GM12878 (cell line): ENCODE measurements around the gene DNAH2. TPM values are rescaled to one million over a fixed set of nuclear protein-coding genes. Genes with fewer than 3 reads are reported as not detected.
A peak's percentile ranks its signal among the peaks of the same experiment; 100 is the strongest.

Source experiments
- ATAC-seq: fragments of 200-7000 bp; cut with Tn5 transposase; 3 replicates; pipeline ENCODE4 v1.9.1; 2020; ENCODE audit warnings: mild to moderate bottlenecking, moderate library complexity
- BruUV-seq: library from RNA; stranded (reverse); fragments of 400-500 nt; replicated peaks from 2 replicates; lab custom pipeline; 2021; lab: Mats Ljungman, UMichigan
- CTCF ChIA-PET: fragments of 300-600 bp; sonication (Branson Sonifier 250); formaldehyde crosslinking; extraction: SDS; loops from one replicate; lab custom pipeline; 2021; ENCODE audit warnings: inconsistent platforms; lab: Yijun Ruan, JAX
- POLR2A ChIA-PET: fragments of 350-600 bp; formaldehyde crosslinking; extraction: SDS; loops from one replicate; lab custom pipeline; 2021; ENCODE audit warnings: inconsistent platforms; lab: Charles Lee
- RAD21 ChIA-PET: fragments of 300-600 bp; sonication (Branson Sonifier 250); formaldehyde crosslinking; loops from one replicate; lab custom pipeline; 2023; ENCODE audit warnings: antibody characterized with exemption; ENCODE audit not compliant: unreplicated experiment; lab: Charles Lee
- SMC1A ChIA-PET: fragments of 300-600 bp; sonication (Branson Sonifier 250); formaldehyde crosslinking; loops from one replicate; lab custom pipeline; 2023; ENCODE audit not compliant: unreplicated experiment, uncharacterized antibody; lab: Charles Lee
- DNase-seq: peaks from one replicate; pipeline ENCODE4 v3.0.0-alpha.2; 2011; ENCODE audit warnings: low read depth, low spot score
- FAIRE-seq: peaks from 3 replicates; lab custom pipeline; 2011; peaks lifted over from hg19 to GRCh38; lab: Jason Lieb, UNC
- H2AFZ ChIP-seq: 2 replicates; pipeline ENCODE4 v1.6.0; 2011; ENCODE audit warnings: low read depth, low read length, control low read depth; ENCODE audit not compliant: control insufficient read depth
- H3K27ac ChIP-seq: 2 replicates; pipeline ENCODE4 v1.5.1; 2011; ENCODE audit warnings: control low read depth; ENCODE audit not compliant: control insufficient read depth, insufficient read depth
- H3K27me3 ChIP-seq, 2 experiments: replicated peaks in 1 of 2; 2 replicates each; pipeline versions ENCODE4 v1.6.0 to v1.6.1; 2011; ENCODE audit warnings: low read length in 1 of 2; ENCODE audit not compliant: control insufficient read depth in 2 of 2, insufficient read depth in 2 of 2
- H3K36me3 ChIP-seq, 2 experiments: 2 replicates each; pipeline ENCODE4 v1.5.1; 2011; ENCODE audit warnings: low read length in 1 of 2; ENCODE audit not compliant: control insufficient read depth in 2 of 2, insufficient read depth in 2 of 2
- H3K4me1 ChIP-seq: 2 replicates; pipeline ENCODE4 v1.6.1; 2011; ENCODE audit warnings: mild to moderate bottlenecking, low read length, moderate library complexity, mixed read lengths; ENCODE audit not compliant: control insufficient read depth, insufficient read depth
- H3K4me2 ChIP-seq: 2 replicates; pipeline ENCODE4 v1.6.0; 2011; ENCODE audit warnings: control low read depth; ENCODE audit not compliant: control insufficient read depth, insufficient read depth
- H3K4me3 ChIP-seq: fragments of 200-600 bp; sonication (generic); 2 replicates; pipeline ENCODE4 v1.5.1; 2016
- H3K79me2 ChIP-seq: 2 replicates; pipeline ENCODE4 v1.6.0; 2011; ENCODE audit warnings: low read length; ENCODE audit not compliant: control insufficient read depth, insufficient read depth
- H3K9ac ChIP-seq: 2 replicates; pipeline ENCODE4 v1.8.0; 2011; ENCODE audit warnings: low read length, control low read depth, mixed read lengths; ENCODE audit not compliant: control insufficient read depth, insufficient read depth
- H3K9me3 ChIP-seq: replicated peaks from 3 replicates; pipeline ENCODE4 v1.5.1; 2011; ENCODE audit warnings: mild to moderate bottlenecking, low read length; ENCODE audit not compliant: control insufficient read depth, insufficient read depth
- H4K20me1 ChIP-seq: 2 replicates; pipeline ENCODE4 v1.6.0; 2011; ENCODE audit not compliant: control insufficient read depth, insufficient read depth
- EED ChIP-seq: sonication (generic); IDR thresholded peaks from 2 replicates; pipeline ENCODE4 v1.6.1; 2016; ENCODE audit warnings: antibody characterized with exemption, low read depth
- ETV6 ChIP-seq, 2 experiments: fragments of 450-650 bp in 1 of 2; IDR thresholded peaks in 1 of 2; conservative IDR thresholded peaks in 1 of 2; 2 replicates each; pipeline ENCODE4 v1.6.1; 2014; ENCODE audit warnings: antibody characterized with exemption in 1 of 2, borderline replicate concordance in 1 of 2, low read depth in 1 of 2, mild to moderate bottlenecking in 1 of 2, moderate library complexity in 1 of 2
- HDGF ChIP-seq: fragments of 450-650 bp; IDR thresholded peaks from 2 replicates; pipeline ENCODE4 v1.6.1; 2016; ENCODE audit warnings: antibody characterized with exemption
- MAX ChIP-seq: IDR thresholded peaks from 2 replicates; pipeline ENCODE4 v1.6.1; 2012; ENCODE audit warnings: low read depth, low read length, improper control_type of control experiment
- MXI1 ChIP-seq: fragments of 150-350 bp; IDR thresholded peaks from 2 replicates; pipeline ENCODE4 v1.6.1; 2011; ENCODE audit warnings: low read depth, mild to moderate bottlenecking, inconsistent platforms, low read length, improper control_type of control experiment
- MYB ChIP-seq: fragments of 150-350 bp; IDR thresholded peaks from 2 replicates; pipeline ENCODE4 v1.6.1; 2014; ENCODE audit warnings: mild to moderate bottlenecking, low read depth, low read length, borderline replicate concordance
- POLR2AphosphoS2 ChIP-seq: IDR thresholded peaks from 2 replicates; pipeline ENCODE4 v1.6.1; 2011; ENCODE audit warnings: low read depth, mild to moderate bottlenecking, low read length, improper control_type of control experiment, moderate library complexity
- RAD51 ChIP-seq: fragments of 450-650 bp; IDR thresholded peaks from 2 replicates; pipeline ENCODE4 v1.6.1; 2016; ENCODE audit warnings: moderate library complexity, mild to moderate bottlenecking, inconsistent platforms
- SIN3A ChIP-seq: IDR thresholded peaks from 2 replicates; pipeline ENCODE4 v1.6.1; 2012; ENCODE audit warnings: low read depth, low read length, improper control_type of control experiment
- SREBF1 ChIP-seq: IDR thresholded peaks from 2 replicates; pipeline ENCODE4 v1.6.1; 2012; ENCODE audit warnings: mild to moderate bottlenecking, low read length
- SREBF2 ChIP-seq: IDR thresholded peaks from 2 replicates; pipeline ENCODE4 v1.6.1; 2012; ENCODE audit warnings: mild to moderate bottlenecking, low read length
- STAT3 ChIP-seq: IDR thresholded peaks from 2 replicates; pipeline ENCODE4 v1.6.1; 2011; ENCODE audit warnings: low read depth, low read length, improper control_type of control experiment
- WGBS: methylation state at CpG from one replicate; pipeline ENCODE4 v1.1.6; 2016; ENCODE audit warnings: low lambda C conversion rate; ENCODE audit not compliant: insufficient replicate concordance, insufficient coverage; ENCODE audit errors: missing lambda C conversion rate; 5-methylcytosine and 5-hydroxymethylcytosine counted together
- in situ Hi-C: fragments of 300-500 bp; cut with MboI; formaldehyde crosslinking; loops from 9 replicates; pipeline ENCODE4 v1.14.3; 2018; ENCODE audit warnings: mixed read lengths
- intact Hi-C: fragments of 100-400 bp; cut with micrococcal nuclease; formaldehyde crosslinking; loops from one replicate; pipeline ENCODE4 v1.14.2; 2022; ENCODE audit not compliant: unreplicated experiment
- polyA plus RNA-seq, 11 experiments: library from polyadenylated mRNA; depleted of rRNA in 4 of 11; unstranded in 6 of 11; stranded (reverse) in 5 of 11; fragments of >200 nt; fragmentation: Nextera tagmentation in 4 of 11; fragmentation: Illumina TruSeq in 1 of 11; extraction: Ambion mirVana in 4 of 11; extraction: Trizol in 1 of 11; gene quantifications; 1 replicate in 1 of 11; 2 replicates in 10 of 11; pipeline versions ENCODE4 v1.2.1 to v1.2.3, GENCODE V29; 2011 to 2016; ENCODE audit warnings: inconsistent platforms in 2 of 11, missing spikeins in 2 of 11, low read depth in 1 of 11
- total RNA-seq, 4 experiments: library from RNA; depleted of rRNA in 3 of 4; stranded (reverse); fragments of >200 nt in 3 of 4; fragmentation: Illumina TruSeq in 1 of 4; extraction: Trizol in 1 of 4; gene quantifications; 2 replicates each; pipeline versions ENCODE4 v1.2.1 to v1.2.3, GENCODE V29; 2013 to 2021
- TF ChIP-seq, protein P1 (sequence below): fragments of 450-650 bp; IDR thresholded peaks from 2 replicates; pipeline ENCODE4 v1.6.1; 2016; ENCODE audit warnings: mild to moderate bottlenecking, moderate library complexity, borderline replicate concordance
- TF ChIP-seq, protein P2 (sequence below): fragments of 450-650 bp; IDR thresholded peaks from 2 replicates; pipeline ENCODE4 v1.6.1; 2017; ENCODE audit warnings: mild to moderate bottlenecking, moderate library complexity

DNAH2 gene
- total and polyA plus RNA-seq, 10 of the 15 experiments (the other 5 are each of a cell fraction or from before 2014, with no cell fraction given): not detected

DNA sequence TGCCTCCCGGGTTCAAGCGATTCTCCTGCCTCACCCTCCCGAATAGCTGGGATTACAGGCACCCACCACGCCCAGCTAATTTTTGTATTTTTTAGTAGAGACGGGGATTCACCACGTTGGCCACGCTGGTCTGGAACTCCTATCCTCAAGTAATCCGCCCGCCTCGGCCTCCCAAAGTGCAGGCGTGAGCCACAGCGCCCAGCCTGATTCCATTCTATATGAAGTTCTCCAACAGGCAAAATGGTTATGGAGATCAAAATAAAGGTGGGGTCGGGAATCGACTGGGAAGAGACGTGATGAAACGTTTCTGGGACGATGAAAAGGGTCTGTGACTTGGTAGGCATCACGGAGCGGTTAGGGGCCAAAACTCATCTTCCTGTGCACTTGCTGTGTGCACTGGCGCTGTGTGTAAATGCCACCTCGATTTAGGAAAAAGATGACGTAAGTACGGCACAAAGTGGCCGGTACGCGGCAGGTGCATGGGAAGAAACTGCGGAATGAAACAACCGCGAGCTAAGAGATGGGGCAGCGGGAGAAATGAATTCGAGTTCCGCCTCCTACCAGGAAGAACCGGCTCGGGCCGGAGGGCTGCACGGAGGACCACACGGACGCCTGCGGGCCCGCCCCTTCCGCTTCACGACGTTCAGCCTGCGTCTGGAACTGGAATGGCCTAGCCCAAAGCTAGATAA, 31.9 kb upstream of the DNAH2 start:
- FAIRE-seq: peak; percentile 81
- TF ChIP-seq MYB (no peak), POLR2AphosphoS2 (no peak), MXI1 (peak; percentile 90), HDGF (no peak; the same call in 1 of the 2 replicates), ETV6 (conservative IDR thresholded peaks at IDR 0.05 in 1 of 2, IDR thresholded peaks at IDR 0.05 in 1 of 2; ENCODE audit: borderline replicate concordance in 1 of 2, low read depth in 1 of 2) (no peak), SREBF2 (no peak), SIN3A (peak; percentile 55; the same call in 1 of the 2 replicates), MAX (no peak), STAT3 (no peak), EED (peak; percentile 57; the same call in 1 of the 2 replicates), SREBF1 (no peak), RAD51 (no peak)
- TF ChIP-seq, protein P1, sequence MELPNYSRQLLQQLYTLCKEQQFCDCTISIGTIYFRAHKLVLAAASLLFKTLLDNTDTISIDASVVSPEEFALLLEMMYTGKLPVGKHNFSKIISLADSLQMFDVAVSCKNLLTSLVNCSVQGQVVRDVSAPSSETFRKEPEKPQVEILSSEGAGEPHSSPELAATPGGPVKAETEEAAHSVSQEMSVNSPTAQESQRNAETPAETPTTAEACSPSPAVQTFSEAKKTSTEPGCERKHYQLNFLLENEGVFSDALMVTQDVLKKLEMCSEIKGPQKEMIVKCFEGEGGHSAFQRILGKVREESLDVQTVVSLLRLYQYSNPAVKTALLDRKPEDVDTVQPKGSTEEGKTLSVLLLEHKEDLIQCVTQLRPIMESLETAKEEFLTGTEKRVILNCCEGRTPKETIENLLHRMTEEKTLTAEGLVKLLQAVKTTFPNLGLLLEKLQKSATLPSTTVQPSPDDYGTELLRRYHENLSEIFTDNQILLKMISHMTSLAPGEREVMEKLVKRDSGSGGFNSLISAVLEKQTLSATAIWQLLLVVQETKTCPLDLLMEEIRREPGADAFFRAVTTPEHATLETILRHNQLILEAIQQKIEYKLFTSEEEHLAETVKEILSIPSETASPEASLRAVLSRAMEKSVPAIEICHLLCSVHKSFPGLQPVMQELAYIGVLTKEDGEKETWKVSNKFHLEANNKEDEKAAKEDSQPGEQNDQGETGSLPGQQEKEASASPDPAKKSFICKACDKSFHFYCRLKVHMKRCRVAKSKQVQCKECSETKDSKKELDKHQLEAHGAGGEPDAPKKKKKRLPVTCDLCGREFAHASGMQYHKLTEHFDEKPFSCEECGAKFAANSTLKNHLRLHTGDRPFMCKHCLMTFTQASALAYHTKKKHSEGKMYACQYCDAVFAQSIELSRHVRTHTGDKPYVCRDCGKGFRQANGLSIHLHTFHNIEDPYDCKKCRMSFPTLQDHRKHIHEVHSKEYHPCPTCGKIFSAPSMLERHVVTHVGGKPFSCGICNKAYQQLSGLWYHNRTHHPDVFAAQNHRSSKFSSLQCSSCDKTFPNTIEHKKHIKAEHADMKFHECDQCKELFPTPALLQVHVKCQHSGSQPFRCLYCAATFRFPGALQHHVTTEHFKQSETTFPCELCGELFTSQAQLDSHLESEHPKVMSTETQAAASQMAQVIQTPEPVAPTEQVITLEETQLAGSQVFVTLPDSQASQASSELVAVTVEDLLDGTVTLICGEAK: peak; percentile 82
- TF ChIP-seq, protein P2, sequence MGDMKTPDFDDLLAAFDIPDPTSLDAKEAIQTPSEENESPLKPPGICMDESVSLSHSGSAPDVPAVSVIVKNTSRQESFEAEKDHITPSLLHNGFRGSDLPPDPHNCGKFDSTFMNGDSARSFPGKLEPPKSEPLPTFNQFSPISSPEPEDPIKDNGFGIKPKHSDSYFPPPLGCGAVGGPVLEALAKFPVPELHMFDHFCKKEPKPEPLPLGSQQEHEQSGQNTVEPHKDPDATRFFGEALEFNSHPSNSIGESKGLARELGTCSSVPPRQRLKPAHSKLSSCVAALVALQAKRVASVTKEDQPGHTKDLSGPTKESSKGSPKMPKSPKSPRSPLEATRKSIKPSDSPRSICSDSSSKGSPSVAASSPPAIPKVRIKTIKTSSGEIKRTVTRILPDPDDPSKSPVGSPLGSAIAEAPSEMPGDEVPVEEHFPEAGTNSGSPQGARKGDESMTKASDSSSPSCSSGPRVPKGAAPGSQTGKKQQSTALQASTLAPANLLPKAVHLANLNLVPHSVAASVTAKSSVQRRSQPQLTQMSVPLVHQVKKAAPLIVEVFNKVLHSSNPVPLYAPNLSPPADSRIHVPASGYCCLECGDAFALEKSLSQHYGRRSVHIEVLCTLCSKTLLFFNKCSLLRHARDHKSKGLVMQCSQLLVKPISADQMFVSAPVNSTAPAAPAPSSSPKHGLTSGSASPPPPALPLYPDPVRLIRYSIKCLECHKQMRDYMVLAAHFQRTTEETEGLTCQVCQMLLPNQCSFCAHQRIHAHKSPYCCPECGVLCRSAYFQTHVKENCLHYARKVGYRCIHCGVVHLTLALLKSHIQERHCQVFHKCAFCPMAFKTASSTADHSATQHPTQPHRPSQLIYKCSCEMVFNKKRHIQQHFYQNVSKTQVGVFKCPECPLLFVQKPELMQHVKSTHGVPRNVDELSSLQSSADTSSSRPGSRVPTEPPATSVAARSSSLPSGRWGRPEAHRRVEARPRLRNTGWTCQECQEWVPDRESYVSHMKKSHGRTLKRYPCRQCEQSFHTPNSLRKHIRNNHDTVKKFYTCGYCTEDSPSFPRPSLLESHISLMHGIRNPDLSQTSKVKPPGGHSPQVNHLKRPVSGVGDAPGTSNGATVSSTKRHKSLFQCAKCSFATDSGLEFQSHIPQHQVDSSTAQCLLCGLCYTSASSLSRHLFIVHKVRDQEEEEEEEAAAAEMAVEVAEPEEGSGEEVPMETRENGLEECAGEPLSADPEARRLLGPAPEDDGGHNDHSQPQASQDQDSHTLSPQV: no peak

More for the DNA sequence above, 31.9 kb upstream of the DNAH2 start:
- H3K79me2 ChIP-seq: peaks cover 62% of the 10 kb centered on the region
- DNase-seq (no peak), ATAC-seq (peak; percentile 75)
- peak overlapping the region; percentile 100 for H3K9ac ChIP-seq
- peak overlapping the region; percentile 92 for H3K4me3 ChIP-seq
- 2% methylated on average over 44 of the region's 44 CpGs for WGBS
- intact Hi-C loops: loop anchor here (5.0 to 10.0 kb wide), 5 partner anchors 73 to 381 kb away; partner anchors contain the start of genes CYB5D1, EIF5A, FXR2 and NAA38
- in situ Hi-C loops: no loop called here
- peaks cover 0 to 9% of the 10 kb centered on the region in 2 experiments; a peak in 1 of 4 replicates for H3K36me3 ChIP-seq
- no peaks in the 10 kb centered on the region for H3K27me3 ChIP-seq
- SMC1A ChIA-PET: interaction anchor here (0.7 to 5.1 kb wide), 8 partner anchors 53 to 615 kb away, joined by 3 to 42 read pairs (median 4); partner anchors contain the start of genes MPDU1 and SENP3
- BruUV-seq: no TSS peak
- CTCF ChIA-PET: interaction anchor here (0.6 to 6.4 kb wide), 13 partner anchors 13 to 331 kb away, joined by 3 to 128 read pairs (median 10); partner anchors contain the start of genes FXR2, MPDU1, SAT2 and SHBG
- RAD21 ChIA-PET: interaction anchor here (0.6 to 4.0 kb wide), 7 partner anchors 51 to 330 kb away, joined by 3 to 43 read pairs (median 21); partner anchors contain the start of genes MPDU1, SAT2 and SENP3
- peak overlapping the region; percentile 59 for H2AFZ ChIP-seq
- no peaks in the 10 kb centered on the region for H4K20me1 ChIP-seq
- H3K9me3 ChIP-seq: no peaks in the 10 kb centered on the region
- POLR2A ChIA-PET: interaction anchor here (0.6 to 4.3 kb wide), 20 partner anchors 21 to 1246 kb away, joined by 3 to 35 read pairs (median 6); partner anchors contain the start of genes ACAP1, CYB5D1, FXR2 and MPDU1
- H3K4me1 ChIP-seq: peaks cover 12% of the 10 kb centered on the region
- H3K27ac ChIP-seq: peak overlapping the region; percentile 100
- peak overlapping the region; percentile 30 for H3K4me2 ChIP-seq
